Activated CD8-positive, alpha-beta memory T cell treated with anti-CD3 and anti-CD28 coated beads for 36 hours (primary cell): ENCODE measurements around the gene LONP2. TPM values are rescaled to one million over a fixed set of nuclear protein-coding genes. Genes with fewer than 3 reads are reported as not detected.
"Not testable (repeated sequence)": the region's sequence is repeated elsewhere in the genome, so short reads cannot be mapped to it uniquely, and the experiment has no call there.

Experiments used
- CTCF ChIA-PET: fragments of 350-600 bp; sonication (Branson Sonifier 250); formaldehyde crosslinking; loops from one replicate; lab custom pipeline; 2021; ENCODE audit warnings: antibody characterized with exemption; lab: Charles Lee
- POLR2A ChIA-PET: fragments of 350-600 bp; sonication (Branson Sonifier 250); formaldehyde crosslinking; loops from one replicate; lab custom pipeline; 2021; ENCODE audit warnings: antibody characterized with exemption; lab: Charles Lee
- total RNA-seq, 2 experiments: library from RNA; stranded (reverse); gene quantifications; one replicate each; pipeline ENCODE4 v1.2.3, GENCODE V29; 2021

LONP2 gene
- total RNA-seq, 2 experiments from 2014 or later: 46.1 to 50.0 TPM

DNA sequence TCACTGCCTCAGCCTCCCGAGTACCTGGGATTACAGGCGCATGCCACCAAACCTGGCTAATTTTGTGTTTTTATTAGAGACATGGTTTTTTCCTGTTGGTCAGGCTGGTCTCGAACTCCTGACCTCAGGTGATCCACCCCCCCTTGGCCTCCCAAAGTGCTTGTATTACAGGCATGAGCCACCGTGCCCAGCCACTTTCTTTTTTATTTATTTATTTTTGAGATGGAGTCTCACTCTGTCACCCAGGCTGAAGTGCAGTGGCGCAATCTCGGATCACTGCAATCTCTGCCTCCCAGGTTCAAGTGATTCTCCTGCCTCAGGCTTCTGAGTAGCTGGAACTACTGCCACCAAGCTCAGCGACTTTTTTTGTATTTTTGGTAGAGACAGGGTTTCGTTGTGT is 158.4 kb downstream of the LONP2 start:
- POLR2A ChIA-PET, CTCF ChIA-PET: not testable (repeated sequence)

DNA sequence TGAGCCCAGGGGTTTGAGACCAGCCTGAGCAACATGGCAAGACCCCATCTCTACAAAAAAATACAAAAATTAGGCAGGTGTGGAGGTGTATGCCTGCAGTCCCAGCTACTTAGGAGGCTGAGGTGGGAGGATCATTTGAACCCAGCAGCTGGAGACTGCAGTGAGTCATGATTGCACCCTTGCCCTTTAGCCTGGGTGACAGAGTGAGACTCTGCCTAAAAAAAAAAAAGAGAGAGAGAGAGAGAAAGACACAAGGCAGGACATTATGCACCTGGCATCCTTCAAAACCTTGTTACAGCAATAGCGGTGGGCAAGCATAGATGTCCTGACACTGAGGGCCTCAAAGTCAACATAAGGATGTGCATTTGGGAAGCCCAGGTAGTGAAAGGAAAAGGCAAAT is 161.1 kb downstream of the LONP2 start:
- ChIA-PET CTCF (no interaction called here), POLR2A (no interaction called here)

DNA sequence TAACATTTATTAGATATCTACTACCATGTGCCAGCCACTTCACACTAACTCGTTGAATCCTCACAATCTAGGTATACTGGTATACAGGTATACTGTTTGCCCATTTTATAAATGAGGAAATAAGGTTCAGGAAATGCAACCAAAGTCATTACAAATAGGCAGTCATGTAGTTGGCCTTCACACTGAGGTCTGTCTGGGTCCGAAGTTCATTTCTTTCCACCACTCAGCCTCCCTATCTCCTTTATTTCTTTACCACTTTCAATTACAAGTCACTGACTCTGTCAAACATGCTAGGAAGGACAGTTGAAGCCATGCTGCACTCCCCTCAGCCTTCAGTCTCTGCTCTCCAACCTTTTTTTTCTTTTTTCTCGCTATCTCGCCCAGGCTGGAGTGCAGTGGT is 161.8 kb downstream of the LONP2 start:
- ChIA-PET POLR2A (no interaction called here), CTCF (no interaction called here)

Other genes with a start within 250 kb of the LONP2 start
- not detected for gene ABCC12, start 88.3 kb upstream of the LONP2 start, total RNA-seq
- under 1 TPM; 0.15 to 0.17 TPM for gene ABCC11, start 3.2 kb downstream of the LONP2 start, total RNA-seq
- gene SIAH1, start 141.1 kb downstream of the LONP2 start, total RNA-seq: 10 to 100 TPM; 13.1 to 14.4 TPM